RPMI7951 (cell line): ENCODE data around the gene CACTIN. TPM values are rescaled to one million over a fixed set of nuclear protein-coding genes. Genes with fewer than 3 reads are reported as not detected.
"Not testable (repeated sequence)": the region's sequence is repeated elsewhere in the genome, so short reads cannot be mapped to it uniquely, and the experiment has no call there.

Experiments
- DNase-seq: peaks from one replicate; pipeline ENCODE4 v3.0.0-alpha.2; 2012; ENCODE audit warnings: low read depth
- total RNA-seq: library from RNA; depleted of rRNA; stranded (reverse); fragments of >200 nt; shearing (Covaris generic); gene quantifications from 2 replicates; pipeline ENCODE4 v1.2.3, GENCODE V29; 2014

CACTIN gene
- total RNA-seq, 1 experiment from 2014 or later, result 16.5 TPM

DNA sequence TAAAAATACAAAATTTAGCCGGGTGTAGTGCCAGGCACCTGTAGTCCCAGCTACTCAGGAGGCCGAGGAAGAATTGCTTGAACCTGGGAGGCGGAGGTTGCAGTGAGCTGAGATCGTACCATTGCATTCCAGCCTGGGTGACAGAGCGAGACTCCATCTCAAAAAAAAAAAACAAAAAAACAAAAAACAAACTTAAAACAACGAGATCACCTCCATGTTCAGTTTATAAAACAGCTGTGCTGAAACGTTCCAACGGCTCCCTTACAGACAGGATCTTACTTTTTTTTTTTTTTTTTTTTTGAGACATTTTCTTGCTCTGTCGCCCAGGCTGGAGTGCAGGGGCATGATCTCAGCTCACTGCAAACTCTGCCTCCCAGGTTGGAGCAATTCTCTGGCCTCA is 2.2 kb upstream of the CACTIN start:
- DNase-seq, result not testable (repeated sequence)

DNA sequence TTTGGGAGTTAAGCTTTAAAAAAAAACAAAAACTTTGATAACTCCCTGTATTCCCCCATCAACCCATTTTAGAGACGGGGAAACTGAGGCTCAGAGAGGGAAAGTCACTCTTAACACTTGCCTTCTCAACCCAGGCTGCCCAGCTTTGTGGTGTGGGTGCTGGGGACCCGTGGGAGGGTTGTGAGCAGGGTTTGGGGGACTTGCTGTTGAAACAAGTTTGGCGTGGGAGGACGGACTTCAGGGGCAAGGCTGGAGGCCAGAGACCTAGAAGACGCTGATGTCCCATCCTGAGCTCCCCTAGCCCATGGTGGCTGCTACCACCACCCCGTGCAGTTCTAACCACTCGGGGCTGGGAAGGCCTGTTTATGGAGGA is 747 bp upstream of the CACTIN start:
- no peak for DNase-seq

- no peak for DNase-seq
Measured at GRCh38 chr19:3625996-3626472, 556 bp downstream of the CACTIN start.

GRCh38 chr19:3623716-3624115 is 2.9 kb downstream of the CACTIN start:
- DNase-seq, result no peak

DNA sequence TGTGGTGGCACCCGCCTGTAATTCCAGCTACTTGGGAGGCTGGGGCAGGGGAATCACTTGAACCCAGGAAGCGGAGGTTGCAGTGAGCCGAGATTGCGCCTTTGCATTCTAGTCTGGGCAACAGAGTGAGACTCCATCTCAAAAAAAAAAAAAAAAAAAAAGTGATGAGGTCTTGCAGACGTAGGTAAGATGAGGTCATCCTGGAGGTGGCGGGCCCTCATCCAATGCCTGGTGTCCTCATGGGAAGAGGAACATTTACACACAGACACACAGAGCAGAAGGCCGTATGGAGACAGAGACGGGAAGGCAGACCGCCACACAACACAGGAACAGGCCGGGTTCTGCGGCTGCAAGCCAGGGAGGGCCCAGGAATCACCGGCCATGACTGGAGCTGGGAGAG is 4.4 kb downstream of the CACTIN start:
- no peak for DNase-seq

DNA sequence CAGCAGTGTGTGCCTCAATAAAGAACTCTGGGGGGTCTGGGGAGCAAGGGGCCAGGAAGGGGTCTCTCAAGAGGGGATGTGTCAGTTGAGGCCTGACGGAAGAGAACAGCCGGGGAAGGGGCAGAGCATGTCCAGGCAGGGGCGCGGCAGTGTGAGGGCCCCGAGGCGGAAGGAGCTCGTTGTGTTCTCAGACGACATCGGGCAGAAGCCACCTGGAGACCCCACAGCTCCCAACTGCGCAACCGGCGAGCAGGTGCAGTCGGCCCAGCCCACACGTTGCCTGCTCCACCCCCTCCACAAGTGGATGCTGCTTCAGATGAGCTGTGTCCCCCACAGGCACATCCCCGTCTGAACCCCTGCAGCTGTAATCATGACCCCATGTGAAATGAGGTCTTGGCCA is 4.9 kb downstream of the CACTIN start:
- DNase-seq, result no peak

DNA sequence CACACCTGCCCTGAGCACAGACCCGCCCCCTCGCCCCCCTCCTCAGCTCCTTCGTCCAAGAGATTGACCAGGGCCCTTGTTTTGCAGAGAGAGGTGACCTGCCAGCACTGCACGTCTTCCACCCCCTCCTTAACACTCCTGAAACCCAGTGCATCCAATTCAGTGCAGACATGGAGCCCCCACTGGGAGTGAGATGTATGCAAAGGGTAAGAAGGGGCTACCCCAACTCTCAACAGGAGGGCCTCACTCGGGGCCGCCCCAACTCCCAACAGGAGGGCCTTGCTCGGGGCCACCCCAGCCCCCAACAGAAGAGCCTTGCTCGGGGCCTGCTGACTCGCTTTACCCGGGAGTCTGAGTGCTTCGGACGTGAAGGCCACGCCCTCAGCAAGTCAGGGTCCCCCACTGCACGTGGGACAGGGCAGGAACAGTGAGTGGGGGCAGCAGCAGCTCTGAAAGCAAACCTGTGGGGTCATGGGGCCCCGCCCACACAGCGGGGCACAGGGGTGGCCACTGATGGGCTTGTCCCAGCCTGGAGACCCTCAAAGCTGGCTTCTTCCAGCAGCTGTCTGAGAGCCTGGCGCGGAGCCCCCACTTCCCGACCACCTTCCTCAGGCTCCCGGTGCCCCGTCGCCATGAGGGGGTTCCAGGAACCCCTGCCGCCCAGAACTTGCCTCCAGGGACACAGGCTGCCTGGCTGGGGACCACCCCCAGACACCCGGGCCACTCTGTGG is 5.6 kb downstream of the CACTIN start:
- DNase-seq, result no peak

DNA sequence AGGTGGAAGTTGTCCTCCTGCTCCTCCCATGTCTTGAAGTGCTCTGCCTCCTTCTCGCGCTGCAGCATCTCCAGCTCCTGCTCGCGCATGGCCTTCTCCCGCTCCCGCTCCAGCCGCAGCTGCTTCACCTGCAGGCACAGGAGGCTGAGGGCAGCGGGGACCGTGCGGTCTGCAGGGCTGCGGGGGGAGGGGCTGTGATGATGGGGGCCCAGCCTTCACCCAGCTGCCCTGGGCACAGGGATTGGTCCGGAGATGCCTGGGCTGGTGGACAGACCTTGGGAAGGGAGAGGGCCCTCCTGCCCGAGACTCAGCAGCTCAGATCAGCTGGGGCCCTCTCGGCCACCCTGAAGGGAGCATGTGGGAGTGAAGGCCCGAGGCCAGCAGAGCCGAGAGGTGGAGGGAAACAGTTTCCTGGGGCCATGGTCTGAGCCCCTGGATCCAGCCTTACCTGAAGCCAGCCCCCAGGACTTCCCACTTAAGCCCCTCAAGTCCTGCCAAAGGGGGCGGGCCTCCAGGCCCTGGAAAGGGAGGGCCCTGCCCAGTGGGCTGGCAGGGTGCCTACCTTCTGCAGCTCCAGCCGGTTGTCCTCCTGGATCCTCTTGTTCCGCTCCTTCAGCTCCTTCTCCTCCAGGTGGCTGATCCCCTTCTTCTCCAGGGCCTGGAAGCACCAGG is 6.3 kb downstream of the CACTIN start:
- no peak for DNase-seq

- no peak for DNase-seq
Measured at GRCh38 chr19:3619631-3620012, 7.0 kb downstream of the CACTIN start.

- DNase-seq, result no peak
Measured at GRCh38 chr19:3618811-3619630, 7.6 kb downstream of the CACTIN start.

DNA sequence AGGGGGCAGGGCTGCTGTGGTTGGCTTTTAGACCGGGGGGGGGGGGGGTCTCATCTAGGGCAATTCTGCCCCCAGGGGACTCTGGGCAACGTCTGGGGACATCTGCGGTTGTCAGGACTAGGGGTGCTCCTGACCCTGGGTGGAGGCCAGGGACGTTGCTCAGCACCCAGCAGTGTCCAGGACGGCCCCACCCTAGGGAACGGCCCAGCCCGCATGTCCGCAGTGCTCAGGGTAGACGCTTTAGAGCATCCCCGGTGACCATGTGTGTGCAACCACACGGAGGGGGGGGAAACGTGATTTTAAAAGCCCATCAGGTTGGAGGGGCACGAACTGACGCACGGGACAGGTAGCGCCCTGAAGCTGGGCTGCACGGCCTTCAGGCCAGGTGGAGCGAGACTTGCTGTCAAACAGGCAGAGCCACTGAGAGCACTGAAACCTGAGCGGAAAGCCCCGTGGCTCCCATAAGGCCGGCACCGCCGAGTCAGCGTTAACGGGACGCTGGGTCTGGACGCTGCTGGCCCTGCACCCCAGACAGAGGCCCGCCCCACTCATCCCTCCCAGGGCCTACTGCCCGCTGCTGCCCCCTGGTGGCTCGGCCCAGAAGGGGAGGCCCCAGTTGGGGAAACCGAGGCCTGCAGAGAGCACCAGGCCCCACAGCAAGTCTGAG is 8.3 kb downstream of the CACTIN start:
- peak; percentile 77 for DNase-seq

GRCh38 chr19:3617463-3617862 is 9.1 kb downstream of the CACTIN start:
- no peak for DNase-seq

GRCh38 chr19:3615524-3616135 is 11.0 kb downstream of the CACTIN start:
- DNase-seq, result no peak

DNA sequence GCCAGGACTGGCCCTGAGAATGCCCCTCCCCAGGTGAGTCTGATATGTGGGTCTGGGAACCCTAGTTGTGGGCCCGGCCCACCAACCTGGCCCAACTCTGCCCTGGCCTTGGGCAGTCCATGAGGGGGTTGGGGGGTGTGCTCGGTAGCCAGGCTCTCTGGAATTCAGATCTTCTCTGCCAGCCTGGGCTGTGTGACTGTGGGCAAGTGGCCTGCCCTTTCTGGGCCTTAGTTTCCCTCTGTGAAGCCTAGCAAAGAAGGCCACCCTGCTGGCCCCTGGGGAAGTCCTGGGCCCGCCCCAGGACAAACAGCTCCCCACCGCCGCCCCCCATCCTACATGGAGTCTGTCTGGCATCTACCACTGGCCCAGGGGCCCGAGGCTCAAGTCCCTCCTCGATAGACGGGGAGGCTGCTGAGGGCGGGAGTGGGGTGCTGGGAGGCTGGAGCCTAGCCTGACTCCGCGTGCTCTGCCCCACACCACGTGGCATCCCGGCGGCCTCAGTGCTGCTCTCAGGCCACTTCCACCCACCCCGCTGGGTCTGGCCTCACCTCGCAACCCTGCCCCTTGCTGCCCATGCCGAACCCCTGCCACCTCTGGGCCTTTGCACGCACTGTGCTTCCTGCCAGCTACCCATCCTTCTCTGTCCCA is 11.6 kb downstream of the CACTIN start:
- no peak for DNase-seq

DNA sequence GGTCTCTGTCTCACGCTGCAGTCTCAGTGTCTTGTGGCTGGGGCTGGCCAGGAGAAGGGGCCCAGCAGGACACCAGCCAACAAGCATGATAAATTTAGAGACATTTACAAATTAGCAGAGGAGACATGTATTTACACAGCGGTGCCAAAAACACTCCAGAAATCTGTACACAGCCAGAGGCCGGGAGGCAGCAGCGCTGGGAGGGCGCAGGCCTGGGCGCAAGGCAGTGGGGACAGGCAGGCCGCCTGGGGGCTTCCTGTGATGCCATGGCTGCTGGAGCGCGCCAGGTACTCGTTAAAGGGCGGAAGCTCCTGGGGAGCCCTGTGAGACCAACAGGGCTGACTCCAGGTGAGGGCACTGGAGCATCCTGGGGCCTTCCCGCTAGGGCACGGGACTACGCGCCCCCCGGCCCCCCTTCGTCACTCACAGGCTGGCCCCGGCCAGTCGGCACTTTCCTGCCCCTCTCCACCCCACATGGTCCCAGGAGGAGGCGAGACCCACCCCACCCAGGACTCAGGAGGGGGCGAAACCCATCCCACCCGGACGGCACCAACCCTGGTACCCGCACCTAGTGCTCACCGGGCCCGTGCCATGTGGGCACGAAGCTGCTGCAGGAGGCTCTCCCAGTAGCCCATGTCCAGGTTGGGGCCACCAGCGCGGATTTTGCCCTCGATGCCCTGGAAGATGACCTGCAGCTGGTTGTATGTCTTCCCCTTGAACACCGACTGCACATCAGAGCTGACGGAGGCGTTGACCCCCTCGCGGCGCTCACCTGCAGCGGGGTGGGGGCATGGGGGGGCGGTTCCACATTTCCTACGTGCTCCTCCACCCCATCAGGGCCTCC is 12.6 kb downstream of the CACTIN start:
- DNase-seq, result no peak

- DNase-seq, result no peak
Measured at GRCh38 chr19:3612901-3613741, 13.5 kb downstream of the CACTIN start.

DNA sequence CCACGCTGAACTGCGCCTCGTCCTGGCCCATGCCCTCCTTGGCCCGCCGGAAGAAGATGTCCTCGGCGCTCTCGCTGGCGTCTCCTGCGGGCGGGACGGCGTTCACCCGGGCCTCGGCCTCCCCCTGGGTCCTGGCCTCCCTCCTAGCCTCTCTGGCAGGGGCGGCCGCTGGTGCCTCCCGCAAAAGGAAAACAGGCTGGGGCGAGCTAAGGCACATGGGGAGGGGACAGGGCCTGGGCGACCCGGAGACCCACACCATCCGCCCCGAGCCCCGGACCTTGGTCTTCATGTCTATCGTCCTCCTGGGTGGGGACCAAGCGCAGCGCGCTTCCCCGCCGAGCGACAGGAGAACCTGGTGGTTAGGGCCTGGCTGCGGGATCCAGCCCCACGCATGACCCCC is 14.3 kb downstream of the CACTIN start:
- no peak for DNase-seq

- DNase-seq, result no peak
Measured at GRCh38 chr19:3611841-3612240, 14.7 kb downstream of the CACTIN start.
